ENCODE results near the gene CSPG4.
"Not testable (repeated sequence)": the region's sequence is repeated elsewhere in the genome, so short reads cannot be mapped to it uniquely, and the experiment has no call there.

- TF ChIP-seq CTCF (IDR thresholded peaks at IDR 0.05); POLR2A (IDR thresholded peaks at IDR 0.05); EP300 (IDR thresholded peaks at IDR 0.05; ENCODE audit: low read depth): not testable (repeated sequence)
Measured at GRCh38 chr15:75689429-75689828, 23.2 kb downstream of the CSPG4 start.
